K562 (cell line): ENCODE data around the gene CAMK2G. TPM values are rescaled to one million over a fixed set of nuclear protein-coding genes. Genes with fewer than 3 reads are reported as not detected.
A peak's percentile ranks its signal among the peaks of the same experiment; 100 is the strongest.

Experiments
- ATAC-seq: fragments of 200-7000 bp; cut with Tn5 transposase; 3 replicates; pipeline ENCODE4 v1.9.1; 2020; ENCODE audit warnings: moderate library complexity
- BruUV-seq: library from RNA; stranded (reverse); fragments of 400-500 nt; replicated peaks from 2 replicates; lab custom pipeline; 2021; lab: Mats Ljungman, UMichigan
- CTCF ChIA-PET: fragments of 300-600 bp; formaldehyde crosslinking; extraction: SDS; loops from one replicate; lab custom pipeline; 2021; ENCODE audit warnings: low intra/inter-chr PET ratio; lab: Yijun Ruan, JAX
- POLR2A ChIA-PET: fragments of 300-600, 350-650 bp; sonication (Branson Sonifier 250); formaldehyde crosslinking; extraction: SDS; loops from one replicate; lab custom pipeline; 2021; ENCODE audit warnings: antibody characterized with exemption, inconsistent platforms; lab: Yijun Ruan, JAX
- DNase-seq, 4 experiments: peaks; one replicate each; pipeline versions ENCODE4 v3.0.0 to v3.0.0-alpha.2; 2011 to 2018; ENCODE audit warnings: low spot score in 3 of 4, mixed read lengths in 3 of 4; ENCODE audit errors: extremely low read depth in 1 of 4
- FAIRE-seq: peaks from 2 replicates; lab custom pipeline; 2011; peaks lifted over from hg19 to GRCh38; lab: Jason Lieb, UNC
- H2AFZ ChIP-seq: 2 replicates; pipeline ENCODE4 v1.6.0; 2011; ENCODE audit warnings: low read depth, low read length, control low read depth, inconsistent platforms
- H3K27ac ChIP-seq: fragments of 200-600 bp; 3 replicates; pipeline ENCODE4 v1.8.0; 2011; ENCODE audit warnings: low read depth, mild to moderate bottlenecking, control low read depth, inconsistent platforms, low read length, moderate library complexity, mixed read lengths; ENCODE audit errors: extremely low read depth
- H3K27me3 ChIP-seq, 2 experiments: fragments of 300-600 bp in 1 of 2; 2 replicates in 1 of 2; 3 replicates in 1 of 2; pipeline versions ENCODE4 v1.6.0 to v1.8.0; 2011; ENCODE audit warnings: inconsistent platforms in 2 of 2, low read length in 2 of 2, mild to moderate bottlenecking in 1 of 2, mixed read lengths in 1 of 2, moderate library complexity in 1 of 2; ENCODE audit not compliant: control insufficient read depth in 2 of 2, insufficient read depth in 2 of 2
- H3K36me3 ChIP-seq: fragments of 300-600 bp; 3 replicates; pipeline ENCODE4 v1.8.0; 2011; ENCODE audit warnings: mild to moderate bottlenecking, low read length, inconsistent platforms; ENCODE audit not compliant: control insufficient read depth, insufficient read depth
- H3K4me1 ChIP-seq, 2 experiments: fragments of 200-600 bp in 1 of 2; replicated peaks in 1 of 2; 2 replicates in 1 of 2; 3 replicates in 1 of 2; pipeline versions ENCODE4 v1.5.1 to v1.8.0; 2011; ENCODE audit warnings: inconsistent platforms in 2 of 2, low read length in 2 of 2, mild to moderate bottlenecking in 1 of 2, mixed read lengths in 1 of 2, moderate library complexity in 1 of 2; ENCODE audit not compliant: control insufficient read depth in 2 of 2, insufficient read depth in 2 of 2
- H3K4me2 ChIP-seq: 2 replicates; pipeline ENCODE4 v1.6.1; 2011; ENCODE audit warnings: low read length, control low read depth, inconsistent platforms, mixed read lengths; ENCODE audit not compliant: insufficient read depth
- H3K4me3 ChIP-seq: fragments of 200-600 bp; sonication (generic), shearing (Covaris generic); 2 replicates; pipeline ENCODE4 v1.5.1; 2016; ENCODE audit warnings: control low read depth, inconsistent platforms
- H3K79me2 ChIP-seq: fragments of 200-600 bp; 3 replicates; pipeline ENCODE4 v1.8.0; 2011; ENCODE audit warnings: low read length, inconsistent platforms; ENCODE audit not compliant: control insufficient read depth, insufficient read depth
- H3K9ac ChIP-seq, 2 experiments: 2 replicates each; pipeline versions ENCODE4 v1.6.0 to v1.6.1; 2011; ENCODE audit warnings: low read depth in 2 of 2, low read length in 2 of 2, control low read depth in 1 of 2, inconsistent platforms in 1 of 2, mild to moderate bottlenecking in 1 of 2, mixed read lengths in 1 of 2; ENCODE audit not compliant: insufficient read depth in 1 of 2
- H3K9me1 ChIP-seq: one replicate; pipeline ENCODE4 v1.6.0; 2011; ENCODE audit warnings: inconsistent platforms, mild to moderate bottlenecking, low read length, moderate library complexity; ENCODE audit not compliant: control insufficient read depth, insufficient read depth
- H3K9me3 ChIP-seq: replicated peaks from 2 replicates; pipeline ENCODE4 v1.5.1; 2011; ENCODE audit warnings: low read depth, low read length, inconsistent platforms; ENCODE audit not compliant: control insufficient read depth, insufficient read depth
- H4K20me1 ChIP-seq: replicated peaks from 2 replicates; pipeline ENCODE4 v1.6.1; 2011; ENCODE audit warnings: low read length, inconsistent platforms, mixed read lengths; ENCODE audit not compliant: control insufficient read depth, insufficient read depth
- ATF1 ChIP-seq, 2 experiments: fragments of 450-650 bp in 1 of 2; IDR thresholded peaks; 2 replicates each; pipeline ENCODE4 v1.6.1; 2016; ENCODE audit warnings: missing compliant biosample characterization in 1 of 2, missing genetic modification characterization in 1 of 2
- CBX5 ChIP-seq: IDR thresholded peaks from 2 replicates; pipeline ENCODE4 v1.6.1; 2014; ENCODE audit warnings: low read depth, borderline replicate concordance
- EGR1 ChIP-seq: fragments of 450-650 bp; conservative IDR thresholded peaks from 2 replicates; pipeline ENCODE4 v1.6.1; 2017; ENCODE audit warnings: mild to moderate bottlenecking
- FOS ChIP-seq: IDR thresholded peaks from 3 replicates; pipeline ENCODE4 v1.6.1; 2011; ENCODE audit not compliant: insufficient read length; ENCODE audit errors: extremely low read depth
- FOSL1 ChIP-seq: fragments of 200-800 bp; sonication (Bioruptor generic); conservative IDR thresholded peaks from 2 replicates; pipeline ENCODE4 v1.6.1; 2016; ENCODE audit warnings: missing genetic modification characterization, missing compliant biosample characterization
- HDGF ChIP-seq: fragments of 450-650 bp; IDR thresholded peaks from 2 replicates; pipeline ENCODE4 v1.6.1; 2016
- MED1 ChIP-seq: sonication (generic); formaldehyde crosslinking; IDR thresholded peaks from 2 replicates; pipeline ENCODE4 v1.8.1; 2023; ENCODE audit warnings: missing genetic modification reagents, borderline replicate concordance
- PCBP1 ChIP-seq: fragments of 200-400 bp; formaldehyde crosslinking; IDR thresholded peaks from 2 replicates; pipeline ENCODE4 v1.6.1; 2018; ENCODE audit warnings: mild to moderate bottlenecking, low read depth, low read length; ENCODE audit not compliant: poor library complexity, severe bottlenecking
- PHF8 ChIP-seq: fragments of 200-600 bp; sonication (generic); IDR thresholded peaks from 2 replicates; pipeline ENCODE4 v1.6.1; 2012; ENCODE audit warnings: mixed run types, mild to moderate bottlenecking, inconsistent platforms, low read length, moderate library complexity, borderline replicate concordance
- TBL1XR1 ChIP-seq, 2 experiments: IDR thresholded peaks; 2 replicates each; pipeline ENCODE4 v1.6.1; 2012; ENCODE audit warnings: improper control_type of control experiment in 2 of 2, low read length in 2 of 2, mild to moderate bottlenecking in 1 of 2
- TCF3 ChIP-seq: sonication (generic); formaldehyde crosslinking; IDR thresholded peaks from 2 replicates; pipeline ENCODE4 v1.4.0; 2020; ENCODE audit warnings: mild to moderate bottlenecking, missing genetic modification reagents
- TOE1 ChIP-seq, 2 experiments: fragments of 450-650 bp in 1 of 2; sonication (generic) in 1 of 2; formaldehyde crosslinking in 1 of 2; IDR thresholded peaks; 2 replicates each; pipeline versions ENCODE4 v1.7.1 to v1.8.0; 2016 to 2022; ENCODE audit warnings: borderline replicate concordance in 2 of 2, mild to moderate bottlenecking in 2 of 2, antibody characterized with exemption in 1 of 2, inconsistent platforms in 1 of 2, low read depth in 1 of 2, missing genetic modification reagents in 1 of 2, moderate library complexity in 1 of 2
- ZNF717 ChIP-seq: fragments of 250-450 bp; sonication (Bioruptor Pico); IDR thresholded peaks from 2 replicates; pipeline ENCODE4 v1.5.0; 2021
- WGBS: fragments of 100-300 bp; shearing (Covaris generic); methylation state at CpG from one replicate; pipeline ENCODE4 v1.1.6; 2016; ENCODE audit warnings: low coverage, mixed read lengths; ENCODE audit not compliant: insufficient coverage; ENCODE audit errors: missing lambda C conversion rate; 5-methylcytosine and 5-hydroxymethylcytosine counted together
- in situ Hi-C: fragments of 300-500 bp; cut with MboI; formaldehyde crosslinking; loops from 4 replicates; pipeline ENCODE4 v1.15.0; 2018; ENCODE audit warnings: inconsistent platforms, mixed read lengths
- intact Hi-C: fragments of 100-400 bp; cut with micrococcal nuclease; formaldehyde crosslinking; loops from 2 replicates; pipeline ENCODE4 v1.14.2; 2022
- polyA plus RNA-seq, 8 experiments: library from polyadenylated mRNA; depleted of rRNA in 4 of 8; stranded (reverse) in 5 of 8; unstranded in 3 of 8; fragments of >200 nt; fragmentation: Nextera tagmentation in 2 of 8; fragmentation: Illumina TruSeq in 1 of 8; extraction: Ambion mirVana in 2 of 8; extraction: Trizol in 1 of 8; gene quantifications; 2 replicates each; pipeline versions ENCODE4 v1.2.1 to v1.2.3, GENCODE V29; 2011 to 2014; ENCODE audit warnings: inconsistent platforms in 1 of 8, missing spikeins in 1 of 8
- total RNA-seq, 7 experiments: library from RNA; depleted of rRNA in 6 of 7; stranded (reverse); fragments of >200 nt in 6 of 7; fragmentation: Illumina TruSeq in 2 of 7; extraction: Trizol in 2 of 7; gene quantifications; 2 replicates each; pipeline versions ENCODE4 v1.2.1 to v1.2.3, GENCODE V29; 2011 to 2021; ENCODE audit warnings: low replicate concordance in 1 of 7
- TF ChIP-seq, protein P1 (sequence below): sonication (generic); formaldehyde crosslinking; IDR thresholded peaks from 2 replicates; pipeline ENCODE4 v1.8.0; 2022; ENCODE audit warnings: missing genetic modification reagents, mild to moderate bottlenecking, moderate library complexity, borderline replicate concordance
- TF ChIP-seq, protein P2 (sequence below): sonication (generic); formaldehyde crosslinking; IDR thresholded peaks from 2 replicates; pipeline ENCODE4 v1.5.0; 2020; ENCODE audit warnings: missing genetic modification reagents
- TF ChIP-seq, protein P3 (sequence below): sonication (generic); formaldehyde crosslinking; IDR thresholded peaks from 2 replicates; pipeline ENCODE4 v1.8.0; 2022; ENCODE audit warnings: mild to moderate bottlenecking, missing genetic modification reagents
- TF ChIP-seq, protein P4 (sequence below): fragments of 450-650 bp; IDR thresholded peaks from 2 replicates; pipeline ENCODE4 v1.6.1; 2016; ENCODE audit warnings: antibody characterized with exemption

The CAMK2G gene
- total and polyA plus RNA-seq, 9 of the 15 experiments (the other 6 are each of a cell fraction or from before 2014, with no cell fraction given): 9.0 to 37.9 (median 32.6) TPM

DNA sequence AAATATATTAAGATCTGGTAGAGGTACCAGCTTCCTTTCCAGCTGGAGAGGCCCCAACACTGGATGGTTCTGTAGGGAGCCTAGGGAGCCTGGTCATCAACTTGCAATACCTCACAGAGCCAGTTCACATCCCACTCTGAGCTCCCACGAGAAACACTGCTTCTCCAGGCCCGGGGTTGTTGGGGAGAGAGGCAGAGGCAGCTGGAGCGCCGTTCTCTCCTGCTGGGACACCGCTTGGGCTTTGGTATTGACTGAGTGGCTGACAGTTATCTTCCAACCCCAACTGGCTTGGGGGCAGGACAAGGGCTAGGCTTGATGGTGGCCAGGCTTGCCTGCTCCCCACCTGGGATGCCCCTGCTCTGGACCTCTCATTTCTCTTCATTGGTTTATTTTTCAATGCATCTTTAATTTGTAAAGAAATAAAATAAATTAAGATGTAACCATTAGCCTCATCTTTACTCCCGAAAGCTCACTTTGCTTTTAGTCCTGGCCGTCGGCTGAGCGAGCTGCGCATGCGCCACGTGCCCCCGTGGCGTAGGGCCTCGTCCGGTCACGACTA lies 102.6 kb downstream of the CAMK2G start:
- in situ Hi-C loops: loop anchor here (10.0 kb wide), 1 partner anchor 117 kb away; the partner anchor contains the start of gene SYNPO2L
- H3K4me3 ChIP-seq: peak overlapping the region; percentile 74
- peak overlapping the region; percentile 79 to 97 for H3K9ac ChIP-seq
- H4K20me1 ChIP-seq: peaks cover 13% of the 10 kb centered on the region
- peak overlapping the region; percentile 94 for H2AFZ ChIP-seq
- peak; percentile 85 for FAIRE-seq
- no peaks in the 10 kb centered on the region for H3K9me3 ChIP-seq
- DNase-seq: peak in 3 of 4 experiments; percentile 42 to 95 (median 93)
- H3K79me2 ChIP-seq: peaks cover 54% of the 10 kb centered on the region
- ChIA-PET CTCF (no interaction called here), POLR2A (interaction anchor here (0.6 to 11.0 kb wide), 19 partner anchors 10 to 525 kb away, joined by 3 to 137 read pairs (median 4); partner anchors contain the start of genes CHCHD1, SEC24C and ZSWIM8)
- peak; percentile 53 for ATAC-seq
- 3% methylated on average over 17 of the region's 17 CpGs for WGBS
- TSS peak; percentile 60 for BruUV-seq
- H3K27me3 ChIP-seq: no peaks in the 10 kb centered on the region
- peaks cover 21 to 29% of the 10 kb centered on the region in 2 experiments; a peak in 4 of 5 replicates for H3K4me1 ChIP-seq
- intact Hi-C loops: loop anchor here (5.0 kb wide), 1 partner anchor 160 kb away; no protein-coding TSS in a partner anchor
- H3K36me3 ChIP-seq: peaks cover 72% of the 10 kb centered on the region
- no peaks in the 10 kb centered on the region for H3K9me1 ChIP-seq
- peak overlapping the region; percentile 98 for H3K4me2 ChIP-seq
- peak overlapping the region; percentile 91 for H3K27ac ChIP-seq
- TF ChIP-seq, protein P1, sequence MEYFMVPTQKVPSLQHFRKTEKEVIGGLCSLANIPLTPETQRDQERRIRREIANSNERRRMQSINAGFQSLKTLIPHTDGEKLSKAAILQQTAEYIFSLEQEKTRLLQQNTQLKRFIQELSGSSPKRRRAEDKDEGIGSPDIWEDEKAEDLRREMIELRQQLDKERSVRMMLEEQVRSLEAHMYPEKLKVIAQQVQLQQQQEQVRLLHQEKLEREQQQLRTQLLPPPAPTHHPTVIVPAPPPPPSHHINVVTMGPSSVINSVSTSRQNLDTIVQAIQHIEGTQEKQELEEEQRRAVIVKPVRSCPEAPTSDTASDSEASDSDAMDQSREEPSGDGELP (CRISPR knock-in tag): 0 out of 2 replicates have a peak, but pooled peaks have one; percentile 3
- no peak for TF ChIP-seq MED1 (CRISPR knock-in tag)
- peak in 1 of 2 experiments; percentile 46; a peak in 1 of 4 replicates for TF ChIP-seq TBL1XR1 (IDR thresholded peaks at IDR 0.05; ENCODE audit: low read length in 2 of 2)
- TF ChIP-seq, protein P2, sequence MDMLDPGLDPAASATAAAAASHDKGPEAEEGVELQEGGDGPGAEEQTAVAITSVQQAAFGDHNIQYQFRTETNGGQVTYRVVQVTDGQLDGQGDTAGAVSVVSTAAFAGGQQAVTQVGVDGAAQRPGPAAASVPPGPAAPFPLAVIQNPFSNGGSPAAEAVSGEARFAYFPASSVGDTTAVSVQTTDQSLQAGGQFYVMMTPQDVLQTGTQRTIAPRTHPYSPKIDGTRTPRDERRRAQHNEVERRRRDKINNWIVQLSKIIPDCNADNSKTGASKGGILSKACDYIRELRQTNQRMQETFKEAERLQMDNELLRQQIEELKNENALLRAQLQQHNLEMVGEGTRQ (CRISPR knock-in tag): peak; percentile 32; the same call in 1 of the 2 replicates
- TF ChIP-seq, protein P3, sequence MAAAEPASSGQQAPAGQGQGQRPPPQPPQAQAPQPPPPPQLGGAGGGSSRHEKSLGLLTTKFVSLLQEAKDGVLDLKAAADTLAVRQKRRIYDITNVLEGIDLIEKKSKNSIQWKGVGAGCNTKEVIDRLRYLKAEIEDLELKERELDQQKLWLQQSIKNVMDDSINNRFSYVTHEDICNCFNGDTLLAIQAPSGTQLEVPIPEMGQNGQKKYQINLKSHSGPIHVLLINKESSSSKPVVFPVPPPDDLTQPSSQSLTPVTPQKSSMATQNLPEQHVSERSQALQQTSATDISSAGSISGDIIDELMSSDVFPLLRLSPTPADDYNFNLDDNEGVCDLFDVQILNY (CRISPR knock-in tag): no peak
- no peak for TF ChIP-seq PCBP1
- TF ChIP-seq ATF1 (CRISPR knock-in tag; IDR thresholded peaks at IDR 0.05): no peak
- TF ChIP-seq ATF1 (tag; IDR thresholded peaks at IDR 0.05): no peak
- TF ChIP-seq, protein P4, sequence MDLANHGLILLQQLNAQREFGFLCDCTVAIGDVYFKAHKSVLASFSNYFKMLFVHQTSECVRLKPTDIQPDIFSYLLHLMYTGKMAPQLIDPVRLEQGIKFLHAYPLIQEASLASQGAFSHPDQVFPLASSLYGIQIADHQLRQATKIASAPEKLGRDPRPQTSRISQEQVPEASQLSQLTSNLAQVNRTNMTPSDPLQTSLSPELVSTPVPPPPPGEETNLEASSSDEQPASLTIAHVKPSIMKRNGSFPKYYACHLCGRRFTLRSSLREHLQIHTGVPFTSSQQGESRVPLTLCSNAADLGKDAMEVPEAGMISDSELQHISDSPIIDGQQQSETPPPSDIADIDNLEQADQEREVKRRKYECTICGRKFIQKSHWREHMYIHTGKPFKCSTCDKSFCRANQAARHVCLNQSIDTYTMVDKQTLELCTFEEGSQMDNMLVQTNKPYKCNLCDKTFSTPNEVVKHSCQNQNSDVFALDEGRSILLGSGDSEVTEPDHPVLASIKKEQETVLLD: peak; percentile 95
- peak; percentile 21; the same call in 1 of the 2 replicates for TF ChIP-seq TCF3
- no peak for TF ChIP-seq ZNF717 (CRISPR knock-in tag)
- 0 out of 2 replicates have a peak, but pooled peaks have one; percentile 15 for TF ChIP-seq TOE1 (IDR thresholded peaks at IDR 0.05; ENCODE audit: borderline replicate concordance)
- TF ChIP-seq TOE1 (CRISPR knock-in tag; IDR thresholded peaks at IDR 0.05; ENCODE audit: borderline replicate concordance, low read depth): no peak
- peak; percentile 62; the same call in 1 of the 2 replicates for TF ChIP-seq HDGF
- TF ChIP-seq PHF8: no peak
- no peak for TF ChIP-seq EGR1
- TF ChIP-seq FOSL1: 0 out of 2 replicates have a peak, but pooled peaks have one; percentile 9
- TF ChIP-seq CBX5: no peak
- TF ChIP-seq FOS: no peak
